Nucleus accumbens (tissue), 56 donors: Measurements from ENCODE around the gene SELPLG.
A peak's percentile ranks its signal among the peaks of the same experiment; 100 is the strongest.

Source experiments
- DNase-seq, 56 donors: peaks; one replicate each; lab custom pipeline; 2025; lab: John Stamatoyannopoulos, UW

Gene SELPLG

DNA sequence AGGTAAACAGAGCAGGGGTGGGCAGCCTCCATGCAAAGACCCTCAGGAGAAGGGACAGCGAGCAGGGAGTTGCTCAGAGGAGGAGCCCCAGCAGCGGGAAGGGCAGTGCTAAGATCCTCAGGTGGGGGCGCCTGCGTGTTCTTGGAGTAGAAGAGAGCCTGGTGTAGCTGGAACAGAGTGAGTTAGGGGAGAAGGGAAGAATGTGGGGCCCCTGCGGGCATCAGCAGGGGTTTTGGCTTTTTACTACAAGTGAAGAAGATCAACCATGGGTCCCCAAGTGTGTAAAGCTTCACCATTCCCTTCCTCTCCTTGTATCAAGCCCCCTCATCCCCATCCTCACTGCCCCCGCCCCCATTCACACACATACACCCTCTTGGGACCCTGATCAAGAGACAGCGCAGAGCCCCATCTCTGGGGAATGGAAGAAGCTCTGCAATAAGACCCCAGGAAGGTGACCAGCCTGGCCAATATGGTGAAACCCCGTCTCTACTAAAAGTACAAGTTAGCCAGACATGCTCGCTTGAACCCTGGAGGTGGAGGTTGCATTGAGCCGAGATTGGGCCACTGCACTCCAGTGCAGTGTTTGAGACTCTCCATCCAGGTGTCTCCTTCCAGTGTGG is 25.6 kb downstream of the SELPLG start:
- DNase-seq, result no peak

DNA sequence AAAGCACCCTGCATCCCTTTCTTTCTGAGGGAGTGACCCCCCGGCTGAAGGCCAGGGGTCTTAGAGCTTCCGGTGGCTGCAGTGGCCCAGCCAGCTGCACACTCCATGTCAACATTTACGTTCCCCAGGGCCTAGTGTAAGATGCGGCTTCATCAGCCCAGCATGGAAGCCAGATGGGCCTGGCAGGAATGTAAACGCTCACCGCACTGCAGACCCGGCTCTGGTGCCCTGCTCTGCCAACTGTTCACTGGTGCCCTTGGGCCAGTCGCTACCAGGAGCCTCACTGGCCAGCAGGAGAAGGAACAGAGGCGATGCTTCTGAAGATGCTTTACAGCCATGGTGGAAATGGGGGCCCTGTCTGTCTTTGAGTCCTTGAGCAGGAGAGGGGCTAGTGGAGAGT is 27.2 kb downstream of the SELPLG start:
- DNase-seq, result no peak

- DNase-seq, result no peak
Observed at GRCh38 chr12:108605690-108606406, 27.8 kb downstream of the SELPLG start.

DNA sequence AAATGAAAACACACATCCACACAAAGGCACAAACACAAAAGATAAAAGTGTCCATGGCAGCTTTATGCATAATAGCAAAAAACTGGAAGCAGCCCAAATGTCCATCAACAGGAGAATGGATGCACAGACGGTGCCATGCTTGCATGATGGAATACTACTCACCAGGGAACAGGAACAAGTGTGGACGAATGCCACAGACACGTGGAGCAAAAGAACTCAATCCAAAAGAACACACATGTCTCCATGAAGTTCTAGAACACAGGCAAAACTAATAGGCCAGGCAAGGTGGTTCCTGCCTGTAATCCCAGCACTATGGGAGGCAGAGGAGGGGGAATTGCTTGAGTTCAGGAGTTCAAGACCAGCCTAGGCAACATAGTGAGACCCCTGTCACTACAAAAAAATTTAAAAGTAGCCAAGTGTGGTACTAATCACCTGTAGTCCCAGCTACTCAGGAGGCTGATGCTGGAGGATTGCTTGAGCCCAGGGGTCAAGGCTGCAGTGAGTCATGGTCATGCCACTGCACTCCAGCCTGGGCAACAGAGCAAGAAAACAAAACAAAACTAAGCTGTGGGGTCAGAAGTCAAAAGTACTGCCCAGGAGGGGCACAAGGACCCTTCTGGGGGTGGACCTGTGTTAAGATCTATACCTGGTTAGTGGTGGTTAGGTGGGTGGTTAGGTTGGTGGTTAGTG is 28.5 kb downstream of the SELPLG start:
- DNase-seq, result no peak

GRCh38 chr12:108604208-108604941 is 29.3 kb downstream of the SELPLG start:
- no peak for DNase-seq

DNA sequence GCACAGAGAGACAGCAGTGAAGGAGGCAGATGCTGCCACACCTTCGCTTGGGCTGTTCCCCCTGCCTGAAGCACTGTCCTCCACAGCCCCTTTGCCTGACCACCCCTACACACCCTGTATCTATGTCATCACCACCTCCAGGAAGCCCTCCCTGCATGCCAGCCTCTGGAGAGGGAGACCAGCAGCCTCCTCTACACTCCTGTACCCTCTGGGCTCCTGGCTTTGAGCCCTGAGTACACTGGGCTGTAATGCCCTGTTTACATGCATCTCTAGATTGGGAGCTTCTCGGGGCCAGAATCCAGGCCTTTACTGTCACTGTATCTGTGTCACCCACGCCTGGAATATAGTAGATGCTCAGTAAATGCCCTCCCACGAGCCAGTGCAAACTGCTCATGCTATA is 30.0 kb downstream of the SELPLG start:
- no peak for DNase-seq

- DNase-seq, result no peak
Observed at GRCh38 chr12:108602976-108603704, 30.6 kb downstream of the SELPLG start.

DNA sequence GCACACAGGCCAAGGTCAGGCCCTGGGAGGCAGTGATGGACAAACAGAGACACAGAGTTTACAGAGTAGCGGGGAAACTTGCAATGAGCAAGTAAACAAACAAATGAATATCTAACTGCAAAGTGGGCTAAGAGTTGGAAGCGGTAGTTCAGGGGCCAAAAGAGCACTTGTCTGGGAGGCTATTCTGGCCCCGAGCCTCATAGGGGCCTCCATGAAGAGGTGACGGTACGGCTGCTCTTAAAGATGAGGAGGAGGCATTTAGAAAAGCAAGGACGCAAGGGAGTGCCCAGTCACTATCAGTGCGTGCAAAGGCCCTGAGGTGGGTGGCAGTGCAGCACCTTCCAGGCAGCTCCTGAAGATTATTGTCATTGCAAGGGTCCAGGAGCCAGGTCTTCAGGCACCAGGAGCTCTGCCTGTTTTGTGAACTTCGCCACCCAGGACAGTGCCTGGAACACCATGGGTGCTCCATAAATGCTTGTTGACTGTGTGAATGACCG is 31.4 kb downstream of the SELPLG start:
- no peak for DNase-seq

GRCh38 chr12:108600702-108601007 is 33.0 kb downstream of the SELPLG start:
- no peak for DNase-seq

DNA sequence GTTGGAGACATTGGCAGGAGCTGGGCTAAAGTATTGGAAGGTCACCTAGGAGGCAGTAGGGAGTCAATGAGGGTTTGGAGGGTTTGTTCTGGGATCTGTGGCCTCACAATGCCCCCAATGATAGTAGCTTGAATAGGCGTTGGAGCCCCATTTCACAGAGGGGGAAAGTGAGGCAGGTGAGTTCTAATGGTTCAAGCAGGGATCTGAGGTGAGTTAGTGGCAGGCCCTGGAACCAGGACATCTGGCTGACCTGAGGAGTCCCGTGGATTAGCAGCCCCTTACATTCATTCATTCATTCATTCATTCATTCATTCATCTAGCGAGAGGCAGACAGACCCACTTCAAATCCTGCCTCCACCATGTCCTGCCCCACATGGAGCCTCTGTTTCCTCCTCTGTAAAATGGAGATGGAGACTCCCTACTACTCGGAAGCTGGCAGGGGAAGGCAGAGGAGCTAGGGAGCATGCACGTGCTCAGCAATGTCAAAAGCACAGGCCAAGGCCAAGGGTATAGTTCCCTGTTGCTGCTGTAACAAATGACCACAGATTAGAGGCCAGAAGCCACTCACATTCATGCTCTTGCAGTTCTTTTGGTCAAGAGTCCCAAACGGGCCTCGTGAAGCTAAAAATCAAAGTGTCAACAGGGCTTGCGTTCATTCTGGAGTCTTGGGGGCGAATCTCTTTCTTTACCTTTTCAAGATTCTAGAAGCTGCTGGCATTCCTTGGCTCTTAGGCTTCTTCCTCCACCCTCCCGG is 33.6 kb downstream of the SELPLG start:
- DNase-seq, result no peak

- DNase-seq, result no peak
Observed at GRCh38 chr12:108599541-108599940, 34.2 kb downstream of the SELPLG start.

DNA sequence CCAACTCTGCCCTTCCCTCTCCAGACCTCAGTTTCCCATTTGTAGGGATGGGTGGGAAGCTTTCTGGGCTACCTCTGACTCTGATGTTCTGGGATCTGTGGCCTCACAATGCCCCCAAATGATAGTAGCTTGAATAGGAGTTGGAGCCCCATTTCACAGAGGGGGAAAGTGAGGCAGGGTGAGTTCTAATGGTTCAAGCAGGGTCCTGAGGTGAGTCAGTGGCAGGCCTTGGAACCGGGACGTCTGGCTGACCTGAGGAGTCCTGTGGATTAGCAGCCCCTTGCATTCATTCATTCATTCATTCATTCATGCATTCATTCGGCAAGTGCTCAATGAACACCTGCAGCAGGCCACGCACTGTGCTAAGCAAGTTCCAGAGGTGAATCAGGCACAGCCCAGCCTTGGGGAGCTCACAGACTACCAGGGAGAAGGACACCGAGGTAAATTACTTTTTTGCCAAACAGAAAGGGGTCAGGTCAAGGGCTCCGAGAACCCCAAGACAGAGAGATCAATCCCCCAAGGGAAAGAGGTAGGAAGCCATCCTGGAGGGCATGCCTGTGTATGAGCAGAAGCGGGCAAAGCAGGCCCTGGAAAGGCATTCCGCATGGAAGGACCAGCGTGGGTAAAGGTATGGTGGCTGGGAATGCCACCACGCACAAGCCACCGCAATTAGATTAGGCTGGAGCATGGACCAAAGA is 35.0 kb downstream of the SELPLG start:
- no peak for DNase-seq

DNA sequence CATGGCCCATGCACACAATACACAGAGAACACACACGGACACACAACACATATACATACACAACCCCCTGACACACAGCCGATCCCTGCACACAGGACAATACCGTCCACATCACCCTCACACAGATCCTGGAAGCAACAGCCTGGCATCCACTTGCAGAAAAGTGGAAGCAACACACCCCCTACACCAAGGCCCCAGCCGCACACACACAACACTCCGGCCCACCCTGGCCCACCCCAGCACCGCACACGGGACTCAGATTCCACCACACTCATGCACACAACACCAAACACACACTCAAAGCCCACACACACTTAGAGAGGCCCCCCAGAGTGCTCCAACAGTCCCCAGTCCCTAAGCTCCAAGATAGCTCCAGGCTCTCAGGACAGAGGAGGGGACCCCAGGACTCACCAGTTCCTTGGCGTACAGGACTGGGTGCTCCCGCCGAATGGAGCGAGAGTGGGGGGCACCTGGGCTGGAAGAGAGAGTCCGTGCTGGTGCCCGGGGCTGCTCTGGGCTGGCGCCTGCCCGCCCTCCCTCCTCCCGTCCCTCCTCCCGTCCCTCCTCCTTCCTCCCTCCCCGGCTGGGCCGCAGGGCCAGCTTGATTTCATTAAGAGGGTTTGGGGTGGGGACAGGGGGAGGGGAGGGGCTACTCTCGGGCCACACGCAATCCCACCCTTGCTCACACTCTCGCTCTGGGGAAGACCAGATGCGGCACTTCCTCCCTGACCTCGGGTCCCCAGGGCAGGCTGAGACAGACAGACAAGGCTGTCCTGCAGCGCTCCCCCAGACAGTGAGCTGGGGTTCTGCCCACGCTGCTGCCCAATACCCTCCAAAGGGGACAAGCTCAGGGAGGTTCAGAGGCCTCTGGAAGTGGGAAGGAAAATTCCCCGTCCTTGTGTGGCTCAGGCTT is 35.9 kb downstream of the SELPLG start, which contains the start of gene TMEM119:
Gene TMEM119 (minus strand): TSS at position 526 of the 913 bp plus-strand sequence. CDS start 5,701 bp downstream, outside the sequence.
- peak in 5 of 56 donors; percentile 9 to 23 (median 13) for DNase-seq

DNA sequence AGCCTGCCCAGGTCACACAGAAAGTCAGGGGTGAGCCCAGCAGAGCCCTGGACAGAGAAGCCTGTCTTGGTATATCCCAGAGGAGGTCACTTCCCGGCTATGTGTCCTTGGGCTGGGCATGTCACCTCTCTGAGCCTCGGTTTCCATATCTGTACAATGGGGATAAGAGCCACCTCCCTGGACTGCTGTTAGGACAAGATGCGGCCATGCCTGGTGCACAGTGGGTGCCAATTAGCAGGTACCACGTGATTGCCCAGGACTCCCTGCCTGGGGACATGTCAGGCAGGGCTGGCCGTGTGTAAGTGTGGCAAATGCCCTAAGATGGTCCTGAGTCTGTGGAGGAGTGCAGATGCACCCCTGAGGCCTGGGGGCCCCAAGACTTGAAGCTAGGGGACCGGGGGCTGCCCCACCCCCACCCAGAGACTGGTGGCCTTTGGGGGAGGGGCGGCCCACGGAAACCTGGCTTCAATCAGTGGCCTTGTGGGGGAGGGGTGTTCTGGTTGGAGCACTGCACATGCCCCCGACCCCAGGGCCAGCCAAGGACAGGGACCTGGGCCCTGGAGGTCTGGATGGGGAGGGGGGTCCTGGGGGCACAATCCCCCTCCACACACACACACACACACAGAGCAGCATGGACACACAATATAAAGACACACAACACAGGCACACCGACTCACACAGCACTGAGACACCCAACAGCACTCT is 36.7 kb downstream of the SELPLG start:
- DNase-seq, result no peak

- DNase-seq, result no peak
Observed at GRCh38 chr12:108595711-108596647, 37.7 kb downstream of the SELPLG start.
